NB4 (cell line): ENCODE results near the gene ADISSP.

Experiments used
- MAX ChIP-seq: IDR thresholded peaks from 2 replicates; pipeline ENCODE4 v1.6.1; 2011; ENCODE audit warnings: low read depth, low read length
- POLR2A ChIP-seq: IDR thresholded peaks from 2 replicates; pipeline ENCODE4 v1.6.1; 2011; ENCODE audit warnings: mild to moderate bottlenecking; ENCODE audit not compliant: insufficient read length; ENCODE audit errors: extremely low read depth

- TF ChIP-seq POLR2A (no peak), MAX (no peak)
Measured at GRCh38 chr20:3705970-3706739, 61.4 kb downstream of the ADISSP start.
